Gastrocnemius medialis (tissue), 4 donors: ENCODE results near the gene LRTM2. TPM values are rescaled to one million over a fixed set of nuclear protein-coding genes. Genes with fewer than 3 reads are reported as not detected.

Experiments
- ATAC-seq, 2 donors: fragments of 150-250 bp; one replicate each; pipeline ENCODE4 v1.9.1; 2016
- DNase-seq, 2 donors: peaks; one replicate each; pipeline ENCODE4 v3.0.0-alpha.2; 2019
- H3K27ac ChIP-seq, 4 donors: fragments of 200-600 bp; sonication (generic); 1 replicate in 1 of 4; 2 replicates in 3 of 4; pipeline ENCODE4 v1.5.1; 2016 to 2018; ENCODE audit warnings: mild to moderate bottlenecking in 2 of 4, moderate library complexity in 1 of 4
- H3K27me3 ChIP-seq, 3 donors: fragments of 200-600 bp; sonication (generic) in 2 of 3; 1 replicate in 1 of 3; 2 replicates in 2 of 3; pipeline versions ENCODE4 v1.5.1 to v1.6.0; 2016 to 2019; ENCODE audit warnings: mild to moderate bottlenecking in 1 of 3, moderate library complexity in 1 of 3
- H3K36me3 ChIP-seq, 2 donors: fragments of 200-600 bp; sonication (generic) in 1 of 2; one replicate each; pipeline ENCODE4 v1.5.1; 2017 to 2018
- H3K4me1 ChIP-seq, 2 donors: fragments of 200-600 bp; sonication (generic) in 1 of 2; one replicate each; pipeline ENCODE4 v1.5.1; 2016 to 2017; ENCODE audit warnings: mild to moderate bottlenecking in 2 of 2
- H3K4me3 ChIP-seq, 4 donors: fragments of 200-600 bp; sonication (generic) in 3 of 4; 1 replicate in 1 of 4; 2 replicates in 3 of 4; pipeline ENCODE4 v1.5.1; 2016 to 2019; ENCODE audit warnings: mild to moderate bottlenecking in 2 of 4
- H3K9me3 ChIP-seq, 3 donors: fragments of 200-600 bp; sonication (generic) in 2 of 3; 1 replicate in 1 of 3; 2 replicates in 2 of 3; pipeline ENCODE4 v1.5.1; 2016 to 2019
- CTCF ChIP-seq, 5 experiments: fragments of 450-650 bp in 3 of 5; fragments of 200-600 bp in 2 of 5; sonication (generic) in 2 of 5; IDR thresholded peaks in 4 of 5; conservative IDR thresholded peaks in 1 of 5; 1 replicate in 4 of 5; 2 replicates in 1 of 5; pipeline ENCODE4 v1.5.1; 2016 to 2019; ENCODE audit warnings: antibody characterized with exemption in 5 of 5, mild to moderate bottlenecking in 3 of 5, moderate library complexity in 3 of 5
- POLR2A ChIP-seq, 2 donors: fragments of 450-650 bp; IDR thresholded peaks; one replicate each; pipeline ENCODE4 v1.6.1; 2017; ENCODE audit warnings: antibody characterized with exemption in 2 of 2, mild to moderate bottlenecking in 2 of 2, moderate library complexity in 2 of 2
- in situ Hi-C, 4 donors: fragments of 200-750 bp; cut with MboI; loops; one replicate each; pipeline versions ENCODE4 v1.15.0 to v1.8.0; 2017; ENCODE audit warnings: low sequenced_read_pairs in 4 of 4
- intact Hi-C: fragments of 100-400 bp; cut with DNase I; formaldehyde crosslinking; loops from one replicate; pipeline ENCODE4 v1.15.1; 2023; ENCODE audit warnings: low total_unique reads
- total RNA-seq, 4 donors: library from RNA; depleted of rRNA; stranded (reverse); fragments of >200 nt; gene quantifications; one replicate each; pipeline versions ENCODE4 v1.1.0 to v1.2.3, GENCODE V29; 2016

Gene LRTM2
- total RNA-seq, 4 donors from 2014 or later, result not detected

DNA sequence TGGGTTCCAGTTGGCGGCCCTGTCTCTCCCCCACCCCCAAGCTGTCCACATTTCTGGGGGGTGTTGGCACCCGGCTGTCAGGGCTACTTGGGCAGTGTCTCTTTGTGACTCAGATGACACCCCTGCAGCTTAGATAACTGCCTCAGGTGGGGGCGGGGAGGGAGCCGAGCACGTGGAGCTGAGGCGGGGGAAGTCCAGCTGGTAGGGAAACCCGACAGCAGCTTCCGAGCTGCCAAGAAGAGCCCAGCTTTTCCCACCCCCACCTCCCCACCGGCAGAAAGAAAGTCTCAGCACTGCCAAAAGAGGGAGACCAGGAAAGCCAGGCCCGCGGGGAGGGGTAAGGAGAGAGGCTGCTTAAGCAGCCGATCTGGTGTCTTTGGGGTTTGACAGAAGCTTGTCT is 1.4 kb downstream of the LRTM2 start:
- Histone ChIP-seq H3K27ac (no peak overlapping the region), H3K27me3 (peaks cover 36 to 45% (median 39%) of the 10 kb centered on the region in 3 donors), H3K9me3 (no peaks in the 10 kb centered on the region), H3K4me1 (no peaks in the 10 kb centered on the region), H3K4me3 (no peak overlapping the region), H3K36me3 (no peaks in the 10 kb centered on the region)
- in situ Hi-C loops, result loop anchor here in 2 of 4 donors (25.0 kb wide), 2 partner anchors 465 to 765 kb away; no protein-coding TSS in a partner anchor
- ATAC-seq (no peak), DNase-seq (no peak)
- TF ChIP-seq CTCF (IDR thresholded peaks at IDR 0.05 in 4 of 5, conservative IDR thresholded peaks at IDR 0.05 in 1 of 5) (no peak), POLR2A (IDR thresholded peaks at IDR 0.05) (no peak)
- intact Hi-C loops, result no loop called here

DNA sequence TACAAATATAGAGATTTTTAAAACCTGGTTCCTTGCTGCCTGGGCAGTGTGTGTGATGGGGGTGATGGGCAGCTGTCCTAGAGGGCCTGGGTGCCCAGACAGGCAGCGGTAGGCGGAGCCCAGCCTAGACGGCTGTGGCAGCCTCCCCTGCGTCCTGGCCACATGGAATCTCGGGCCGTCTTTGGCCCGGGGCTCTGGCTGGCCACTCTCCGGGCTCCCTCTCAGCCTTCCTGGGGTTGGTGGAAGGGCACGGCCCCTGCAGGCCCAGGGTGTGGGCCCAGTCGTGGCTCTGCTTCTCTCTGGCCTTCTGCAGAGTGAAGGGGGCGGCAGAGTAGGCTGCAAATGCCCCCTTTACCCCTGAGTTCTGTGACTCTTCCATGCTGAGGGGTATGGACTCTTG is 2.3 kb downstream of the LRTM2 start:
- Histone ChIP-seq H3K27me3 (peaks cover 39 to 45% (median 42%) of the 10 kb centered on the region in 3 donors), H3K27ac (no peak overlapping the region), H3K4me3 (no peak overlapping the region), H3K9me3 (no peaks in the 10 kb centered on the region), H3K36me3 (no peaks in the 10 kb centered on the region), H3K4me1 (no peaks in the 10 kb centered on the region)
- TF ChIP-seq POLR2A (IDR thresholded peaks at IDR 0.05) (no peak), CTCF (IDR thresholded peaks at IDR 0.05 in 4 of 5, conservative IDR thresholded peaks at IDR 0.05 in 1 of 5) (no peak)
- intact Hi-C loops (no loop called here), in situ Hi-C loops (loop anchor here in 2 of 4 donors (25.0 kb wide), 2 partner anchors 465 to 765 kb away; no protein-coding TSS in a partner anchor)
- ATAC-seq (no peak), DNase-seq (no peak)

GRCh38 chr12:1823237-1823636 is 2.9 kb downstream of the LRTM2 start:
- no peak overlapping the region for H3K27ac ChIP-seq
- H3K4me1 ChIP-seq, result no peaks in the 10 kb centered on the region
- peaks cover 42 to 45% (median 42%) of the 10 kb centered on the region in 3 donors for H3K27me3 ChIP-seq
- ATAC-seq (no peak), DNase-seq (no peak)
- no peaks in the 10 kb centered on the region for H3K36me3 ChIP-seq
- no peaks in the 10 kb centered on the region for H3K9me3 ChIP-seq
- in situ Hi-C loops (loop anchor here in 2 of 4 donors (25.0 kb wide), 2 partner anchors 464 to 764 kb away; no protein-coding TSS in a partner anchor), intact Hi-C loops (no loop called here)
- TF ChIP-seq POLR2A (IDR thresholded peaks at IDR 0.05) (no peak), CTCF (IDR thresholded peaks at IDR 0.05 in 4 of 5, conservative IDR thresholded peaks at IDR 0.05 in 1 of 5) (no peak)
- no peak overlapping the region for H3K4me3 ChIP-seq

- DNase-seq (no peak), ATAC-seq (no peak)
- H3K4me1 ChIP-seq, result no peaks in the 10 kb centered on the region
- H3K9me3 ChIP-seq, result no peaks in the 10 kb centered on the region
- no peaks in the 10 kb centered on the region for H3K36me3 ChIP-seq
- no peak overlapping the region for H3K27ac ChIP-seq
- H3K27me3 ChIP-seq, result peaks cover 28 to 32% (median 29%) of the 10 kb centered on the region in 3 donors
- intact Hi-C loops (no loop called here), in situ Hi-C loops (no loop called here)
- no peak overlapping the region for H3K4me3 ChIP-seq
- TF ChIP-seq POLR2A (IDR thresholded peaks at IDR 0.05), result no peak
- TF ChIP-seq CTCF (IDR thresholded peaks at IDR 0.05 in 4 of 5, conservative IDR thresholded peaks at IDR 0.05 in 1 of 5), result no peak
These were observed 5.2 kb downstream of the LRTM2 start for GRCh38 chr12:1825382-1826102.
